ENCODE results near the gene LDLRAD3. TPM values are rescaled to one million over a fixed set of nuclear protein-coding genes. Genes with fewer than 3 reads are reported as not detected.

LDLRAD3 gene
- polyA plus RNA-seq, 3 donors, result 7.3 to 14.1 (median 10.4) TPM

GRCh38 chr11:36038541-36038940 lies 94.7 kb downstream of the LDLRAD3 start:
- Mint-ChIP-seq H3K36me3 (peaks cover 28 to 35% of the 10 kb centered on the region in 2 donors), H3K4me1 (peaks cover 2% of the 10 kb centered on the region), H3K27ac (no peak overlapping the region), H3K9me3 (peaks cover 0 to 3% (median 0%) of the 10 kb centered on the region in 7 donors), H3K27me3 (ENCODE audit: low read depth in 3 of 3) (no peaks in the 10 kb centered on the region), H3K4me3 (no peak overlapping the region)
- no peak overlapping the region for H3K9ac ChIP-seq (ENCODE audit: insufficient read depth, low read length, poor library complexity, severe bottlenecking)
- no peak overlapping the region for H3K4me2 ChIP-seq (replicated peaks; ENCODE audit: extremely low read depth, low read length, poor library complexity, severe bottlenecking)
- H3K4me1 ChIP-seq (ENCODE audit: control insufficient read depth in 1 of 2, insufficient read depth in 2 of 2, low read length in 2 of 2), result no peaks in the 10 kb centered on the region
- H3K4me3 ChIP-seq (replicated peaks in 1 of 3; ENCODE audit: low read depth in 2 of 3, low read length in 3 of 3), result no peak overlapping the region
- H3K36me3 ChIP-seq (replicated peaks in 1 of 2; ENCODE audit: control insufficient read depth in 1 of 2, insufficient read depth in 2 of 2, low read length in 2 of 2), result peaks cover 0 to 21% of the 10 kb centered on the region in 2 donors
- H3K27me3 ChIP-seq (ENCODE audit: control insufficient read depth in 2 of 2, insufficient read depth in 2 of 2, low read length in 2 of 2), result no peaks in the 10 kb centered on the region
- H3K27ac ChIP-seq (ENCODE audit: low read depth in 1 of 2, low read length in 2 of 2), result no peak overlapping the region
- WGBS (ENCODE audit: insufficient coverage), result no CpG with 5 or more reads among the region's 3 CpGs
- no peaks in the 10 kb centered on the region for H3K9me3 ChIP-seq (replicated peaks in 1 of 2; ENCODE audit: control insufficient read depth in 1 of 2, insufficient read depth in 1 of 2, low read length in 2 of 2)
- H2AFZ ChIP-seq (ENCODE audit: insufficient read depth, low read depth, low read length, poor library complexity, severe bottlenecking), result no peak overlapping the region
- TF ChIP-seq, protein P1, sequence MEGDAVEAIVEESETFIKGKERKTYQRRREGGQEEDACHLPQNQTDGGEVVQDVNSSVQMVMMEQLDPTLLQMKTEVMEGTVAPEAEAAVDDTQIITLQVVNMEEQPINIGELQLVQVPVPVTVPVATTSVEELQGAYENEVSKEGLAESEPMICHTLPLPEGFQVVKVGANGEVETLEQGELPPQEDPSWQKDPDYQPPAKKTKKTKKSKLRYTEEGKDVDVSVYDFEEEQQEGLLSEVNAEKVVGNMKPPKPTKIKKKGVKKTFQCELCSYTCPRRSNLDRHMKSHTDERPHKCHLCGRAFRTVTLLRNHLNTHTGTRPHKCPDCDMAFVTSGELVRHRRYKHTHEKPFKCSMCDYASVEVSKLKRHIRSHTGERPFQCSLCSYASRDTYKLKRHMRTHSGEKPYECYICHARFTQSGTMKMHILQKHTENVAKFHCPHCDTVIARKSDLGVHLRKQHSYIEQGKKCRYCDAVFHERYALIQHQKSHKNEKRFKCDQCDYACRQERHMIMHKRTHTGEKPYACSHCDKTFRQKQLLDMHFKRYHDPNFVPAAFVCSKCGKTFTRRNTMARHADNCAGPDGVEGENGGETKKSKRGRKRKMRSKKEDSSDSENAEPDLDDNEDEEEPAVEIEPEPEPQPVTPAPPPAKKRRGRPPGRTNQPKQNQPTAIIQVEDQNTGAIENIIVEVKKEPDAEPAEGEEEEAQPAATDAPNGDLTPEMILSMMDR (IDR thresholded peaks at IDR 0.05), result no peak
- intact Hi-C loops (cut with micrococcal nuclease), result no loop called here
- no peak for DNase-seq
- H4K20me1 ChIP-seq (ENCODE audit: insufficient read depth, low read length), result peaks cover 5% of the 10 kb centered on the region
- no peaks in the 10 kb centered on the region for H3K79me2 ChIP-seq (ENCODE audit: insufficient read depth, low read length)

DNA sequence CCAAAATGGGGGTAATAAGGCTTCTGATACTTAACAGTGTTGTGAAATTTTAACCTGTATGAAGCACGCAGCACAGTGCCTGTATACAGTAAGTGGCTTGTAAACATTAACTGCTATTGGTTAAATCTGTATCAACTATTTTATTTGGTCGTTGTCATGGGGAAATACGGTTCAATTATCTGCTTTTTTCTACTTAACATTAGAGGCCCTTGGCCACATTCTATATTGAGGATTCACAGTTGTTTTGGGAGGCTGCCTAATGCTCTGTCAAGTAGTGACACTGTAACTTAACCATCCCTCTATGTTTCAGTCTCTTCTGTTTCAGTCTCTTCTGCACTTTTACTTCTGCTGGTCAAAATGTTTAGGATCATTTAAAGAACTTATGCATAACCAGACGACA lies 95.6 kb downstream of the LDLRAD3 start:
- H3K27ac ChIP-seq (ENCODE audit: low read depth in 1 of 2, low read length in 2 of 2), result no peak overlapping the region

More for the DNA sequence above, 95.6 kb downstream of the LDLRAD3 start:
- no peak overlapping the region for H3K9ac ChIP-seq (ENCODE audit: insufficient read depth, low read length, poor library complexity, severe bottlenecking)
- WGBS (ENCODE audit: insufficient coverage), result 90% methylated on average over 1 of the region's 4 CpGs
- H3K4me2 ChIP-seq (replicated peaks; ENCODE audit: extremely low read depth, low read length, poor library complexity, severe bottlenecking), result no peak overlapping the region
- no peak overlapping the region for H3K4me3 ChIP-seq (replicated peaks in 1 of 3; ENCODE audit: low read depth in 2 of 3, low read length in 3 of 3)
- H3K27me3 Mint-ChIP-seq (ENCODE audit: low read depth in 3 of 3), result no peaks in the 10 kb centered on the region
- TF ChIP-seq, protein P1 (IDR thresholded peaks at IDR 0.05), result no peak
- no peaks in the 10 kb centered on the region for H3K9me3 ChIP-seq (replicated peaks in 1 of 2; ENCODE audit: control insufficient read depth in 1 of 2, insufficient read depth in 1 of 2, low read length in 2 of 2)
- peaks cover 5% of the 10 kb centered on the region for H4K20me1 ChIP-seq (ENCODE audit: insufficient read depth, low read length)
- intact Hi-C loops (cut with micrococcal nuclease), result no loop called here
- no peaks in the 10 kb centered on the region for H3K9me3 Mint-ChIP-seq
- DNase-seq, result no peak
- H3K36me3 ChIP-seq (replicated peaks in 1 of 2; ENCODE audit: control insufficient read depth in 1 of 2, insufficient read depth in 2 of 2, low read length in 2 of 2), result peaks cover 0 to 21% of the 10 kb centered on the region in 2 donors
- no peaks in the 10 kb centered on the region for H3K27me3 ChIP-seq (ENCODE audit: control insufficient read depth in 2 of 2, insufficient read depth in 2 of 2, low read length in 2 of 2)
- H3K4me3 Mint-ChIP-seq, result no peak overlapping the region
- no peak overlapping the region for H2AFZ ChIP-seq (ENCODE audit: insufficient read depth, low read depth, low read length, poor library complexity, severe bottlenecking)
- H3K4me1 Mint-ChIP-seq, result peaks cover 2% of the 10 kb centered on the region
- H3K27ac Mint-ChIP-seq, result no peak overlapping the region
- H3K36me3 Mint-ChIP-seq, result peaks cover 28 to 35% of the 10 kb centered on the region in 2 donors
- H3K79me2 ChIP-seq (ENCODE audit: insufficient read depth, low read length), result no peaks in the 10 kb centered on the region
- H3K4me1 ChIP-seq (ENCODE audit: control insufficient read depth in 1 of 2, insufficient read depth in 2 of 2, low read length in 2 of 2), result no peaks in the 10 kb centered on the region
